Measurements from ENCODE around the gene PHF20. TPM values are rescaled to one million over a fixed set of nuclear protein-coding genes. Genes with fewer than 3 reads are reported as not detected.
A peak's percentile ranks its signal among the peaks of the same experiment; 100 is the strongest.

Gene PHF20
- total RNA-seq, 4 donors from 2014 or later, result 42.0 to 55.9 (median 49.2) TPM

DNA sequence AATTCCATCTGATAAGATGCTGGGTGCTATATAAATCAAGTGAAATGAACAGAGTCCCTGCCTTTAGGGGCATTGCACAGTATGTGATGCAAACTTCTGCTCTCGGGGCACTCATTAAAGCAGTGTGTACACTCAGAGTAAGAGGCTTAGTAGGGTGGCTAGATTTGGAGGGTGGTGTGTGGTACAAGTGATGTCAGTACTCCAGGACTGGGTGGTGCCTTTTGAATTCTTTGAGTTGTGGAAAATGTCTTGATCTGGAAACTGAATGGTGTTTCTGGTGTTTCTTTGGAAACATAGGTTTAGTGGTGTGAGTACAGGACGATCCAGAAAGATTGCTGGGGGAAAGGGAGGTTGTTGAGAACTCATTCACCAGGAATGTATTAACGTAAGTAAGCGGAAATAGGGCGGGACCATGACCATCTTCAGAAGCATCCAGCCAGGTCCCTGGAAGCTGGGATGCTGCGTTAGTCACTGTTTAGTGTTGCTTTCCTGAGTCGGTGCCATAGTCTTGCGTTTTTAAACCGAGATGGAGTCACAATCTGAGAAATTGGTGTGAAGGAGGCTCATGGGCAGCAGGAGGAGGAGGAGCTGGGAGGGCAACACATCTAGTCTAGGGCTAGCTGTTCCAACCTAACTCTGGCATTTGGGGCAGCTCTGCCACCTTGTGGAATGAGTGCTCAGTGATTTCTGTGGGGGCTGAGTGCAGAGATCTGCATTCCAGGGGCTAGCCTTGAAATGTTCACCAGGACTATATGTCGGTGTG is 112.1 kb downstream of the PHF20 start:
- 35 to 38% methylated on average over 8 to 10 of the region's 10 CpGs for WGBS, 2 donors (ENCODE audit: low coverage in 1 of 2)
- Histone ChIP-seq H3K27me3 (no peaks in the 10 kb centered on the region), H3K4me1 (peaks cover 0 to 27% (median 3%) of the 10 kb centered on the region in 3 donors), H3K4me3 (no peak overlapping the region), H3K9me3 (no peaks in the 10 kb centered on the region), H3K27ac (peak overlapping the region; percentile 64 to 87 (median 78)), H3K36me3 (no peaks in the 10 kb centered on the region)
- TF ChIP-seq POLR2AphosphoS5 (IDR thresholded peaks at IDR 0.05) (peak; percentile 92), POLR2A (IDR thresholded peaks at IDR 0.05) (no peak), EP300 (IDR thresholded peaks at IDR 0.05) (peak; percentile 51)
- TF ChIP-seq, protein P1, sequence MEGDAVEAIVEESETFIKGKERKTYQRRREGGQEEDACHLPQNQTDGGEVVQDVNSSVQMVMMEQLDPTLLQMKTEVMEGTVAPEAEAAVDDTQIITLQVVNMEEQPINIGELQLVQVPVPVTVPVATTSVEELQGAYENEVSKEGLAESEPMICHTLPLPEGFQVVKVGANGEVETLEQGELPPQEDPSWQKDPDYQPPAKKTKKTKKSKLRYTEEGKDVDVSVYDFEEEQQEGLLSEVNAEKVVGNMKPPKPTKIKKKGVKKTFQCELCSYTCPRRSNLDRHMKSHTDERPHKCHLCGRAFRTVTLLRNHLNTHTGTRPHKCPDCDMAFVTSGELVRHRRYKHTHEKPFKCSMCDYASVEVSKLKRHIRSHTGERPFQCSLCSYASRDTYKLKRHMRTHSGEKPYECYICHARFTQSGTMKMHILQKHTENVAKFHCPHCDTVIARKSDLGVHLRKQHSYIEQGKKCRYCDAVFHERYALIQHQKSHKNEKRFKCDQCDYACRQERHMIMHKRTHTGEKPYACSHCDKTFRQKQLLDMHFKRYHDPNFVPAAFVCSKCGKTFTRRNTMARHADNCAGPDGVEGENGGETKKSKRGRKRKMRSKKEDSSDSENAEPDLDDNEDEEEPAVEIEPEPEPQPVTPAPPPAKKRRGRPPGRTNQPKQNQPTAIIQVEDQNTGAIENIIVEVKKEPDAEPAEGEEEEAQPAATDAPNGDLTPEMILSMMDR (IDR thresholded peaks at IDR 0.05), result peak; percentile 61 to 86 (median 80)
- ATAC-seq, result peak; percentile 94

DNA sequence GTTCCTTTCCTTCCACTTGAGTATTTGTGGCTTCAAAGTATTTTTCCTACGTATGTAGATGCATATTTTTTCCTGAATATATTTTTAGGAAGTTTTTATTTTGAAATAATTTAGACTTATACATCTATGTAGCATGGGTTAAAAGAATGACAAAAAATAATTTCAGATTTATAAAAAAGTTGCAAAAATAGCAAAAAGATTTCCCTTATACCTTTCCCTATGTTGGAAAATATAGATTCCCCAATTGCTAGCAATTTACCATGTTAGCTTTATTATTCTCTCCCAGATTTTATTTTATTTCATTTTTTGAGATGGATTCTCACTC is 112.7 kb downstream of the PHF20 start:
- H3K4me1 ChIP-seq, result peaks cover 0 to 27% (median 3%) of the 10 kb centered on the region in 3 donors
- peak overlapping the region; percentile 64 to 87 (median 78) for H3K27ac ChIP-seq
- WGBS, 2 donors (ENCODE audit: low coverage in 1 of 2), result 0 to 13% methylated on average over 1 of the region's 1 CpG
- no peak for ATAC-seq
- H3K27me3 ChIP-seq, result no peaks in the 10 kb centered on the region
- no peaks in the 10 kb centered on the region for H3K36me3 ChIP-seq
- TF ChIP-seq POLR2A (IDR thresholded peaks at IDR 0.05), result no peak
- TF ChIP-seq, protein P1 (IDR thresholded peaks at IDR 0.05), result peak in 1 of 4 experiments; percentile 1
- no peaks in the 10 kb centered on the region for H3K9me3 ChIP-seq
- H3K4me3 ChIP-seq, result no peak overlapping the region

DNA sequence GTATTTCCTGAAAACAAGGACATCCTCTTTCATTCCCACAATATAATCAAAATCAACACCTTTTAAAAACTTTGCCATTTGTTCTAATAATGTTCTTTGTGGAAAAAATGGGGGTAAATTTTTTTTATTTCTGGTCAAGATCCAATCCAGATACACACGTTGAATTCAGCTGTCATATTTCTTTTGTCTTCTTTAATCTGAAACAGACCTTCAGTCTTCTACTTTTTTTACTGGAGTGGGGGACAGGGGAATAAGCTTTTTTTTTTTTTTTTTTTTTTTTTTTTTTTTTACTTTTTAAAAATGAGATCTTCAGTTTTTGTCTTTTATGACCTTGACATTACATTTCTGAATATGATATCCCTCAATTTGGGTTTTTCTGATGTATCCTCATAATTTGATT is 113.4 kb downstream of the PHF20 start:
- no peak overlapping the region for H3K4me3 ChIP-seq
- H3K27me3 ChIP-seq, result no peaks in the 10 kb centered on the region
- H3K36me3 ChIP-seq, result no peaks in the 10 kb centered on the region
- no peaks in the 10 kb centered on the region for H3K9me3 ChIP-seq
- peaks cover 0 to 27% (median 3%) of the 10 kb centered on the region in 3 donors for H3K4me1 ChIP-seq
- TF ChIP-seq EP300 (IDR thresholded peaks at IDR 0.05), result no peak
- no peak for TF ChIP-seq POLR2AphosphoS5 (IDR thresholded peaks at IDR 0.05)
- TF ChIP-seq POLR2A (IDR thresholded peaks at IDR 0.05), result no peak
- TF ChIP-seq, protein P1 (IDR thresholded peaks at IDR 0.05), result no peak
- no peak for ATAC-seq
- WGBS, 2 donors (ENCODE audit: low coverage in 1 of 2), result 45 to 53% methylated on average over 1 of the region's 1 CpG
- H3K27ac ChIP-seq, result peak overlapping the region in 2 of 4 donors; percentile 82 to 87

DNA sequence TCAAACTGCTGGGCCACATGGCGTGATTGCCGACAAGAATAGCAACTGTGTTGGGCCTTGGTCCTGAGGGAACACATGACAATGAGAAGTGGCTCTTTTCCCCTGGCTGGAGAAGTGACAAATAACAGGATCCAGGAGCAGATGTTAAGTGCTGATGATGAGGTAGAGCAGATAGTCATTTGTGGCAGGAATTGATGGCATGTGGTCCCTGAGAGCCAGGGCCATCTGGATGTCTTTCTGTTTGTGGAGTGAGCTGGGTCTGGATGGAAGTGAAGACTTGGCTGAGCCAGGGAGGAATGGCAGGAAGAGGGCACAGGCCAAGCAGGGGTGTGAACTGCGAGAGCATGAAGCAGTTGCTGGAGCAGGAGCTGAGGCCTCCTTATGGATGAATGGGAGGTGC is 114.7 kb downstream of the PHF20 start:
- no peaks in the 10 kb centered on the region for H3K9me3 ChIP-seq
- TF ChIP-seq POLR2AphosphoS5 (IDR thresholded peaks at IDR 0.05) (no peak), POLR2A (IDR thresholded peaks at IDR 0.05) (no peak), EP300 (IDR thresholded peaks at IDR 0.05) (no peak)
- TF ChIP-seq, protein P1 (IDR thresholded peaks at IDR 0.05), result no peak
- WGBS, 2 donors (ENCODE audit: low coverage in 1 of 2), result 82% methylated on average over 3 of the region's 3 CpGs
- H3K36me3 ChIP-seq, result no peaks in the 10 kb centered on the region
- no peak overlapping the region for H3K4me3 ChIP-seq
- peaks cover 0 to 26% (median 3%) of the 10 kb centered on the region in 3 donors for H3K4me1 ChIP-seq
- no peaks in the 10 kb centered on the region for H3K27me3 ChIP-seq
- ATAC-seq, result no peak
- peak overlapping the region in 1 of 4 donors; percentile 42 for H3K27ac ChIP-seq

Measured in gastroesophageal sphincter (tissue), 4 donors.